Sigmoid colon (tissue), 7 donors: ENCODE data around the gene PRDM5. TPM values are rescaled to one million over a fixed set of nuclear protein-coding genes. Genes with fewer than 3 reads are reported as not detected.

Experiments
- DNase-seq: peaks from one replicate; pipeline ENCODE4 v3.0.0-alpha.2; 2019
- H3K27ac ChIP-seq, 4 donors: fragments of 200-600 bp; sonication (generic); one replicate each; pipeline ENCODE4 v1.5.1; 2016 to 2019; ENCODE audit warnings: mild to moderate bottlenecking in 1 of 4
- H3K27me3 ChIP-seq, 3 donors: fragments of 200-600 bp; sonication (generic); one replicate each; pipeline ENCODE4 v1.5.1; 2019; ENCODE audit warnings: mild to moderate bottlenecking in 1 of 3
- H3K36me3 ChIP-seq, 4 donors: fragments of 200-600 bp; sonication (generic); one replicate each; pipeline ENCODE4 v1.5.1; 2016 to 2019
- H3K4me1 ChIP-seq, 4 donors: fragments of 200-600 bp; sonication (generic); one replicate each; pipeline ENCODE4 v1.5.1; 2017 to 2019
- H3K4me3 ChIP-seq, 4 donors: fragments of 200-600 bp; sonication (generic); one replicate each; pipeline ENCODE4 v1.5.1; 2017 to 2019; ENCODE audit warnings: mild to moderate bottlenecking in 2 of 4, moderate library complexity in 1 of 4
- H3K9me3 ChIP-seq, 4 donors: fragments of 200-600 bp in 3 of 4; sonication (generic) in 3 of 4; one replicate each; pipeline versions ENCODE4 v1.5.1 to v1.6.1; 2013 to 2019
- CTCF ChIP-seq, 4 experiments: fragments of 450-650 bp in 3 of 4; fragments of 200-600 bp in 1 of 4; IDR thresholded peaks; one replicate each; pipeline ENCODE4 v1.5.1; 2016 to 2019; ENCODE audit warnings: antibody characterized with exemption in 4 of 4, mild to moderate bottlenecking in 3 of 4, moderate library complexity in 2 of 4
- EP300 ChIP-seq, 4 donors: sonication (generic); formaldehyde crosslinking; IDR thresholded peaks; one replicate each; pipeline ENCODE4 v1.6.1; 2017; ENCODE audit warnings: antibody characterized with exemption in 4 of 4
- POLR2A ChIP-seq, 2 donors: fragments of 450-650 bp; IDR thresholded peaks; one replicate each; pipeline ENCODE4 v1.6.1; 2016; ENCODE audit warnings: antibody characterized with exemption in 2 of 2, mild to moderate bottlenecking in 2 of 2, moderate library complexity in 2 of 2
- POLR2AphosphoS5 ChIP-seq, 4 donors: sonication (generic); formaldehyde crosslinking; IDR thresholded peaks; one replicate each; pipeline ENCODE4 v1.6.1; 2017; ENCODE audit warnings: antibody characterized with exemption in 4 of 4
- WGBS, 2 donors: extraction: QIAGEN DNeasy Blood & Tissue Kit; methylation state at CpG; one replicate each; pipeline ENCODE4 v1.1.7; 2013; 5-methylcytosine and 5-hydroxymethylcytosine counted together
- intact Hi-C: fragments of 100-400 bp; cut with DNase I; formaldehyde crosslinking; loops from one replicate; pipeline ENCODE4 v1.15.1; 2023
- polyA plus RNA-seq, 3 donors: library from polyadenylated mRNA; stranded (reverse); fragments of 200-250 nt; gene quantifications; one replicate each; pipeline ENCODE4 v1.2.3, GENCODE V29; 2013
- total RNA-seq, 4 donors: library from RNA; depleted of rRNA; stranded (reverse); fragments of >200 nt; gene quantifications; one replicate each; pipeline ENCODE4 v1.1.0, GENCODE V29; 2016
- donor health status: healthy with polysubstance abuse.
- donor health status: Bipolar disorder and iron deficiency.
- donor health status: healthy.

PRDM5 gene
- total and polyA plus RNA-seq, 7 donors, result 1.8 to 25.0 (median 15.0) TPM

GRCh38 chr4:120963449-120963848 is 40.9 kb upstream of the PRDM5 start:
- DNase-seq, result no peak
- Histone ChIP-seq H3K4me1 (no peaks in the 10 kb centered on the region), H3K9me3 (no peaks in the 10 kb centered on the region), H3K4me3 (no peak overlapping the region), H3K27me3 (no peaks in the 10 kb centered on the region), H3K36me3 (no peaks in the 10 kb centered on the region), H3K27ac (no peak overlapping the region)
- WGBS, 2 donors, result 87 to 98% methylated on average over 4 of the region's 4 CpGs
- TF ChIP-seq POLR2A (IDR thresholded peaks at IDR 0.05) (no peak), POLR2AphosphoS5 (IDR thresholded peaks at IDR 0.05) (no peak), EP300 (IDR thresholded peaks at IDR 0.05) (no peak), CTCF (IDR thresholded peaks at IDR 0.05) (no peak)
- intact Hi-C loops, result no loop called here

- Histone ChIP-seq H3K4me1 (no peaks in the 10 kb centered on the region), H3K9me3 (no peaks in the 10 kb centered on the region), H3K36me3 (no peaks in the 10 kb centered on the region), H3K27ac (no peak overlapping the region), H3K4me3 (no peak overlapping the region), H3K27me3 (no peaks in the 10 kb centered on the region)
- intact Hi-C loops, result no loop called here
- 27 to 45% methylated on average over 2 of the region's 2 CpGs for WGBS, 2 donors
- TF ChIP-seq CTCF (IDR thresholded peaks at IDR 0.05) (no peak), EP300 (IDR thresholded peaks at IDR 0.05) (no peak), POLR2AphosphoS5 (IDR thresholded peaks at IDR 0.05) (no peak), POLR2A (IDR thresholded peaks at IDR 0.05) (no peak)
- DNase-seq, result no peak
These were observed 38.2 kb upstream of the PRDM5 start for GRCh38 chr4:120960656-120961267.

GRCh38 chr4:120948382-120948781 is 25.9 kb upstream of the PRDM5 start:
- 52 to 69% methylated on average over 4 of the region's 4 CpGs for WGBS, 2 donors
- no peak for DNase-seq
- Histone ChIP-seq H3K4me3 (no peak overlapping the region), H3K4me1 (no peaks in the 10 kb centered on the region), H3K36me3 (no peaks in the 10 kb centered on the region), H3K27ac (no peak overlapping the region), H3K27me3 (no peaks in the 10 kb centered on the region), H3K9me3 (peaks cover 0 to 3% (median 0%) of the 10 kb centered on the region in 4 donors)
- TF ChIP-seq POLR2AphosphoS5 (IDR thresholded peaks at IDR 0.05), result no peak
- TF ChIP-seq CTCF (IDR thresholded peaks at IDR 0.05), result no peak
- TF ChIP-seq POLR2A (IDR thresholded peaks at IDR 0.05), result no peak
- no peak for TF ChIP-seq EP300 (IDR thresholded peaks at IDR 0.05)
- intact Hi-C loops, result no loop called here

- Histone ChIP-seq H3K27ac (no peak overlapping the region), H3K4me3 (no peak overlapping the region), H3K4me1 (no peaks in the 10 kb centered on the region), H3K9me3 (no peaks in the 10 kb centered on the region), H3K36me3 (no peaks in the 10 kb centered on the region), H3K27me3 (no peaks in the 10 kb centered on the region)
- intact Hi-C loops, result no loop called here
- no peak for DNase-seq
- no peak for TF ChIP-seq CTCF (IDR thresholded peaks at IDR 0.05)
- TF ChIP-seq POLR2AphosphoS5 (IDR thresholded peaks at IDR 0.05), result no peak
- TF ChIP-seq POLR2A (IDR thresholded peaks at IDR 0.05), result no peak
- no peak for TF ChIP-seq EP300 (IDR thresholded peaks at IDR 0.05)
- 11 to 55% methylated on average over 3 of the region's 3 CpGs for WGBS, 2 donors
These were observed 20.2 kb upstream of the PRDM5 start for GRCh38 chr4:120942776-120943175.

GRCh38 chr4:120940547-120940946 is 18.0 kb upstream of the PRDM5 start:
- H3K27me3 ChIP-seq, result no peaks in the 10 kb centered on the region
- DNase-seq, result no peak
- no peak overlapping the region for H3K4me3 ChIP-seq
- H3K9me3 ChIP-seq, result no peaks in the 10 kb centered on the region
- TF ChIP-seq EP300 (IDR thresholded peaks at IDR 0.05) (no peak), CTCF (IDR thresholded peaks at IDR 0.05) (no peak), POLR2AphosphoS5 (IDR thresholded peaks at IDR 0.05) (no peak), POLR2A (IDR thresholded peaks at IDR 0.05) (no peak)
- intact Hi-C loops, result no loop called here
- WGBS, 2 donors, result 92 to 95% methylated on average over 2 of the region's 2 CpGs
- no peak overlapping the region for H3K27ac ChIP-seq
- H3K36me3 ChIP-seq, result no peaks in the 10 kb centered on the region
- H3K4me1 ChIP-seq, result no peaks in the 10 kb centered on the region
